GM19239 (cell line): ENCODE results near the gene ANO1.

Experiments
- DNase-seq: peaks from one replicate; pipeline ENCODE4 v3.0.0; 2011; ENCODE audit warnings: low spot score; ENCODE audit not compliant: insufficient read length
- FAIRE-seq: peaks from 2 replicates; lab custom pipeline; 2011; peaks lifted over from hg19 to GRCh38; lab: Jason Lieb, UNC

ANO1 gene

DNA sequence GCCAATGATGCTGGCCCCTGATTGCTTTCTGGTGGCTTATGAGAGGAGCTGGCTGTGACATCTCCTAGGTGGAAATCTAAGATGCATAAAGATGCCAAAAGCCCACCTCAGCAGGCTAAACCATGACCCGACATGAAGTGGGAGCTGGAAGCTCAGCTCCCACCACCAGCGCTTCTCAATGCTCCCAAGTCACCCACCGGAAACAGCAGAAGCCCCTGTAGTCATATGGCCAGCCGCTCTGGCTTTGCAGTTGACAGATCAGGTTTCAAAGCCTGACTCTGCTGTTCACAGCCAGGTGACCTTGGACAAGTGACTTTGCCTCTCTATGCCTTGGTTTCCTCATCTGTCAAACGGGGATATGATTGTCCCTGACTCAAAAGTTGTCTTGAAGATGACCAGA lies 29.1 kb upstream of the ANO1 start:
- DNase-seq = no peak
- no peak for FAIRE-seq

DNA sequence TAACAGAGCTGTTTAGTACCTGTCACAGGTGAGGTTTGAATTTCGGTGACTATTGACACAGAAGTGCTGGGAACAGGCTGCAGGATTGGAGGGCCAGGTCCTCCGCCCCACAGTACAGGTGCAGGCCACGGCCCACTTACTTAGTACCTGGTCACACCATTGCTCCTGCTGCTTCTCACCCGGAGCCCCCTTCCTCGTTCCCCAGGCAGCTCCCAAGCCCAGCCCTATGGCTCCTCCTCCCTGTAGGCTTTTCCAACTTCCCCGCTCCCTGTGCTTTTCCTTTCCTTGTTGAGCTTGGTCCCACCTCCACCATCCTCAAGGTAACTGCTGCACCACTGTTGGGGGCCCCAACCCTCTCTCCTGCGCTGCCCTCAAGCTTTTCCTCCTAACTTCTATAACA lies 27.9 kb upstream of the ANO1 start:
- FAIRE-seq = no peak
- DNase-seq = no peak

DNA sequence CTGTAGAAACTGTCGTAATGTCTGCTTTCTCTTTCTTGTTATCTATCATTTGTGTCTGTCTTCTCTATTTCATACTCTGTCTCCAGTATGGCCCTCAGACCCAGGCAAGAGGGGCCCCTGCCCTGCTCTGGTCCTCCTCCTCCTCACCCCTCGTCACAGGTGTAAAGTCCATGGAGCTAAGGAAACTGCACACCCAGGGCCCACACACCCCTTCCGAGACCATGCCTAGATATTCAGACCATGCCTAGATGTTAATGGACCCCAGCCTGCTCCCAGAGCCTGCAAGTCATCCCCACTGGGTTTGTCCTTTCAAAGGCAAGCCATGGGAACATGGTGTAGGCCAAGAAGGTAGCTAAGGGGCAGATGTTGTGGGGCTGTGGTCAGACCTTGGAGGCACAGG lies 24.1 kb upstream of the ANO1 start:
- DNase-seq (no peak), FAIRE-seq (no peak)

DNA sequence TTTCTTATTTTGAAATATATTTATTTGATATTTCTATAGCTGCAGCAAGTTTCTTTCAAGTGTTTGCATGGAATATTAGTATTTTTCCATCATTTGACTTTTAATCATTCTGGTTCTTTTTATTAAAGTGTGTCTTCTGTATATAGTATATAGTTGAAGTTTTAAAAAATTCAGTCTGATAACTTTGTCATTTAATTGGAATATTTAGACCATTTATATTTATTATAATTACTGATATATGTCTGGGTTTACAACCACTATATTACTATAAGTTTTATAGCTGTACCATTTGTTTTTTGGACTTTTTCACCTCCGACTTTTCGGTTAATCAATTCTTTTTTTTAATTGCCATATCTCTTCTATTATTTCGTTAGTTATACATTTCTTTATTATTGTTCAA lies 22.7 kb upstream of the ANO1 start:
- FAIRE-seq (no peak), DNase-seq (no peak)

DNA sequence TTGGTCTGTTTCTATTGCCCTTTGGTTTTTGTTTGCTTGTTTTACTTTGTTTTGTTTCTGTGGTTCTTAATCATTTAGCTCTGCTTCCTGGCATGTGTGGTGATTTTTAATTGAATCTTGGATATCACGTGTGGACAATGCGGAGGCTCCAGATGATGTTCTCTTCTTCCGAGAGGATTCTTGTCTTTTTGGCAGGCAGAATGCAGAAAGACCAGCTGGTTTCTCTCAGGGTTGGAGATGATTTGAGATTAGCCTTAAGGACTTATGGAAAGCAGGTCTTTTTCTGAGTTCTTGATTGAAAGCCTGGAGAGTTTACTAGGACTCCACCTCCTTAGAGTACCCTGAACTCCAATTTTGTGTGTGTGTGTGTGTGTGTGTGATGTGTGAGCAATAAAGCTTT lies 21.0 kb upstream of the ANO1 start:
- FAIRE-seq (no peak), DNase-seq (no peak)

DNA sequence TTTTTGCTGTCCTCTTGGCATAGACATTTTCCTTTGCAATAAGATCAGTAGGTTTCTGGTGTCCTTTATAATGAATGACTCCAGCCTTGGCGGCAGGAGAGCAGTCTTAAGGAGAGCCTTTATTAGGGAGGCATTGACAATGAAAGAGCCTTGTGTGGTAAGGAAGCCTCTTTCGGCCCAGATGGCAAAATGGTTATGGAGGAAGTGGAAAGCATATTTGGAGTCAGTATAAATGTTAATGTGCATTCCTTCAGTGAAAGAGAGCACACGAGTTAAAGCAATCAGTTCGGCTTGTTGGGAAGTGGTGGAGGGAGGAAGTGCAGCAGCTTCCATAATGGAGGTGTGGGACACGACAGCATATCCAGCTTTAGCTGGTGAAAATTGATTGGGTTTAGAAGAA lies 18.1 kb upstream of the ANO1 start:
- no peak for FAIRE-seq

DNA sequence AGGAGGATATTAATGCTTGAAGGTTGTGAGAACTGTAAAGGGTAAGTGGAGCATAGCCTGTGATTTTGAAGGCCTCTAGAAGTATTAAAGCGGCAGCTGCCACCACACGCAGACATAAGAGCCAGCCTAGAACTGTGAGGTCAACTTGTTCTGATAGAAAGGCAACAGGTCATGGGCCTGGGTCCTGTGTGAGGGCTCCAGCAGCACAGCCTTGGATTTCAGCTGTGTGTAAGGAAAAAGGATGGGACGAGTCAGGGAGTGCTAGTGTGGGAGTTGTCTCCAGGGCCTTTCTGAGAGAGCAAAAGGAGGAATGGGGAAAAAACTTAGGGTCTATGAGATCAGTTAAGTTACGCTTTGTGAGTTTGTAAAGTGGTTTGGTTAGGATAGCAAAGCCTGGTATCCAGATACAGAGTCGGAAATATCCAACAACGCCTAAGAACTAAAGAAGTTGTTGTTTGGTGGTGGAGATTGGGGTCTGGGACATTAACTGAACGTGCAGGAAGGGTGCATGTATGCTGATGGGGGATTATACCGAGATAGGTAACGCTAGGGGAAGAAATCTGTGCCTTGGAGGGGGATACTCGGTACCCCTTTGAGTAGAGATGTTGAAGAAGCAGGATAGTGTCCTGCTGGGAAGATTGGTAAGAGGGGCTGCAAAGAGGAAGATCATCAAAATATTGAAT lies 17.4 kb upstream of the ANO1 start:
- no peak for DNase-seq
- no peak for FAIRE-seq

More for the DNA sequence above, 18.1 kb upstream of the ANO1 start:
- DNase-seq = no peak

DNA sequence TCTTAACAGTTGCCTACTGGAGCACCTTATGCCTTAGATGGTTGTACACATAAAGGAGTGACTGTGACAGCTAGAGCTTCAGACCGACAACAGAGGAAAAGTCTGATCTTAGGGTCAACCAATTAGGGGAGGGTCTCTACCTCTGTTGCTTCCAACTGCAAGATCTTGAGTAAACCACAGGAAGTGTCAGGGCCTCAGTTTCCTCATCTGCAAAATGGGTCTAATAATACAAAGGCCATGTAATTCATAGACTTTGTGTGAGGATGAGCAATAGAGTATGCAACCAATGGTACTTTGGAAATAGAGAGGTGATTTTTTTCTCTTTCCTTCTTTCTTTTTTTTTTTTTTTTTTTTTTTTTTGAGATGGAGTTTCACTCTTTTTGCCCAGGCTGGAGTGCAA lies 16.4 kb upstream of the ANO1 start:
- DNase-seq = no peak
- no peak for FAIRE-seq

DNA sequence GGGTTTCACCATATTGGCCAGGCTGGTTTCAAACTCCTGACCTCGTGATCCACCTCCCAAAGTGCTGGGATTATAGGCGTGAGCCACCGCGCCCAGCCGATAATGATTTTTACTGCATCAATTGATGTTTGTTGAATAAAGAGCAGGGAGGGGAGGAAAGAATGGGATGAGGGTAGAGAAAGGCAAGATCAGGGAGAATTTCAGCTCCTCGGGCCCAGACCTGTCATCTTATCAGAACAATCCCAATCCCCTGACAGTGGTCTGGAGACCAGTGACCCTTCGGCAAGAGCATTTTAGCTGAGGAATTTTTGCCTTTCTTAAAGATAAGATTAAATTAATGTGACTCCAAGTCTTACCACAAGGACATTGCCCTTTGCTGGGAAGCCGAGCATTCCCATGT lies 15.0 kb upstream of the ANO1 start:
- FAIRE-seq (no peak), DNase-seq (no peak)

DNA sequence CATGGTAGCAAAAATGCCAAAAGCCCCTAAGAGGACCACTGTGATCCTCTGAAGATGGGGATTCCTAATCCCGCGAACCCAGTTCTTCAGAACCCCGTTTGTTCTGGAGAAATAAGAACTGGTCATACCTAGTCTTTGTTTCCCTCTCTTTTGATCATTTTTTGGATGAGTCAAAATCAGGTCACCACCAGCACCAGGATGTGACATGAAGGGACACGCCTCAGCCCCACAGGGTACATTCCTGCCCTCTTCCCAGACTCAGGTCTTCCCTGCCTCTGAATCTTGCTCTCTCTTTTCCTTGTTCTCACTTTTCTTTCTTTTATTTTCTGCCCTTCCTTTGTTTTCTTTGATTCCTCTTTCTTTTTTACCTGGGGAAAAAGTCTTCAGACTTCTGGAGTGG lies 14.6 kb upstream of the ANO1 start:
- FAIRE-seq (no peak), DNase-seq (no peak)

DNA sequence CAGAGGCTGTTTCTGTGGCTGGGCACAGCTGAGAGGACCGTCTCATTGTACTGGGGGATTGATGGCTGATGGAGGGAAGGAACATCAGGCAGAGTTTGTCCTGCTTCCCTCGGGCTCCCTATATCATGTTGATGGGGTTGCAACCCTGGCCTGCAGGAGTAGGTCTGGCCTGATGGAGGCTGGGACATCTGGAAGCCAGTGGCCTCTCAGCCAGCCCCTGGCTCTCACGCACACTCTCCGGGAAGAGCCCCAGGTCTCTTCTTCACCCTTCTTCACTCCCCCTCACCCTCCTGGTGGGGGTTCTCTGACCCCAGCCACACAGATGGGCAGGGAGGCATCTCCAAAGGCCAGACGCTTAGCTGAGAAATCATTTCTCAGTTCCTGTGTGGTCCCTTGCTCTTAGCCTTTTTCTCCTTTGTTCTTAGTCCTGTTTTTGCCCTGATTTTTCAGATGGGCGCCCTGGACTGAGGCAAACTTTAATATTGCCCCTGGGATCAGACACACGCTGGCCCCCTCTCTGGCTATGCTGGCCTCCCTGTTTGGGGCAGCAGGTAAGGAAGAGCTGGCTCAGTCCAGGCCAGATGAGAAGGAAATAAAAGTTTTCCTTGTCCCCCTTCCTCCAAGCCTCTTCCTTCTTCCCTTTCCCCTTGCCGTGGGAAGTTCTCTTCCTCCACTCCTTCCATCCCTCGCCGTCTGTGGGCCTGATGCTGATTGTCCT lies 13.9 kb upstream of the ANO1 start:
- DNase-seq = no peak

DNA sequence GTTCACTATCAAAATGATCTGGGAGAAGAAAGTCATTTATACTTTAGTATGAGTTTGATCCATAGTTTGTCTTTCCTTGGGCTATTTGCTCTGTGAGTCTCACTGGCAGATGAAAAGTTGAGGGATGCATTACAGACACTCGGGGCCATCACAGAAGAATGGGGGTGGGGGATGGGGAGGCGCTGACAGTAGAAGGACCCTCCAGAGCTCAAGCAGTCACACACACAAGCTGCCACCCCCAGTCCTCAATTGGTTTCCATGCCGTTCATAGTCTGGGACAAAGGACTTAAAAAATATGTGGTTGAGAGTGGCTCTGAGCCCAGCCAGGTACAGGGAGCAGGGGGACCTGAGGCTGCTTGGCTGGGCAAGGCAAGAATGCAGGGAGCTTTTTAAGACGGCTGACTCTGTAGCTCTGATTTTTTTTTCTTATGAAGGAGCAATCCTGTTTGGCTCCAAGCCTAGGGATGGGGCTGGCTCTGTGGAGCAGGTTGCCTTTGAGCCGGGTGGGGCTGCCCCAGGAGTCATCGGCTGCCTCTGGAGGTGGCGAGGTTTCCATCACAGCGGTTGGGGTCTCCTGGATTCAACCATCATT lies 13.3 kb upstream of the ANO1 start:
- FAIRE-seq (no peak), DNase-seq (no peak)

More for the DNA sequence above, 13.9 kb upstream of the ANO1 start:
- FAIRE-seq = no peak

DNA sequence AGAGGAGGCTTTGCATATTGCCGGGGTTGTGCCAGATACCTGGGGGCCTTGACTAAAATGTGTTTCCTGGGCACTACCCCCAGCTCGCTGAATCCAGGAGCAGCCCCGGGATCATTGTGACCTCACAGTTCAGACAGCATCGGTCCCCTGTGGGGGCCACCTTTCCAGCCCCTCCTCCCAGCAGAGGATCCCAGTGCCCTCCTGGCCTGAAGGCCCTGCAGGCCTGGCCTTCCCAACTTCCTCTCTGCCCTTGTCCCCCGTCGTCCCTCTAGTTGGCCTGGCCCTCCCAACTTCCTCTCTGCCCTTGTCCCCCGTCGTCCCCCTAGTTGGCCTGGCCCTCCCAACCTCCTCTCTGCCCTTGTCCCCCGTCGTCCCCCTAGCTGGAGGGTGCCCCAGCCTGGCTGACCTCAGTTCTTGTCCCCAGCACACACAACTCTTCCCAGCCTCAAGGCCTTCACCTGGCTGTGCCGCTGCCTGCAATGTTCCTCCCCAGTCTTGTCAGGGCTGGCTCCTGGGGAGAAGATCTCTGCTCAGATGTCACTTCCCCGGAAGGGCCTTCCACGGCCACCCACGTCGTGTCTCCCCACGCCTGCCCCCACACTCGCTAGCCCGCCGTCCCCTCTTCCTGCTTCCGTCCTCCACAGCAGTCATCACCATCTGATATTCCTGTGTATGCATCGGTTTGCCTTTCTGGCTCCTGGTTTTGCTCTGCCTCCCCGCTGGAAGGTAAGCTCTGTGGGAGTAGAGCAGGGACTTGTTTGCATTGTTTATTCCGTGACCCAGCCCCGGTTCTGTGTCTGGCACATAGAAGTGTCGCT lies 12.6 kb upstream of the ANO1 start:
- DNase-seq (no peak), FAIRE-seq (no peak)

DNA sequence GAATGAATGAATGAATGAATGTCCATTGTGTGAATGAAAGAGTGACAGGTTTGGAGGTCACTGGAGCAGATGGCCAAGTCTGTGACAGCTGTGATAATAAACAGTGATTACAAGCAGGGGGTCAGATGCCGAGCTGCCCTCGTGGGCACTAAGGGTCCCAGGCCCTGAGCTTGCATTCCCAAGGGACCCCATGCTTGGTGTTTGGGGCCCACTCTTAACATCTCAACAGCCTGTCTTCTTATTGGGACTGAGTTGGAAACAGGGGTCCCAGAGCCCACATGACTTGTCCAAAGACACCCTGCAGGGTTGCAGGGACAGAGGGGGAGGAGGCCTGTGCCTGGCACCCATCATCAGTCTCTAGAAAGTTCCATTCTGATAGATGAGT lies 12.0 kb upstream of the ANO1 start:
- DNase-seq = no peak
- no peak for FAIRE-seq

DNA sequence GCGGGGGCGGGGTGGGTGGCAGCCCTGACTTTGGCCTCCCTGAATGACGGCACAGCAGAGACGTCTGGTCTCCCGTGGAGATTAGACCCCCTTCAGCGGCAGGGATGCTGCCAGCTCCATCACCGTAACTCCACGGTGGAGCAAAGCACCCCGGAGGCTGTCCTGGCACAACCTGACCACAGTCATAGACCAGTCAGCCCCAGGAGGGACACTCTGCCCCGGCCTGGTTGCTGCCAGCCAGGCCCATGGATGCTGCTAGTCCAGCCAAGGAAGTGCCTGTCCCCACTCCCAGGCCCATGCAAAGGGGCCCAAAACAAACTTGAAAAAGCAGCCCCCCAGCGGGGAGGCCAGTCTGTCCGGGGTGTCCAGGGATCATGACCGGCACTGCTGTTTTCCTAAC lies 11.5 kb upstream of the ANO1 start:
- FAIRE-seq (no peak), DNase-seq (no peak)

DNA sequence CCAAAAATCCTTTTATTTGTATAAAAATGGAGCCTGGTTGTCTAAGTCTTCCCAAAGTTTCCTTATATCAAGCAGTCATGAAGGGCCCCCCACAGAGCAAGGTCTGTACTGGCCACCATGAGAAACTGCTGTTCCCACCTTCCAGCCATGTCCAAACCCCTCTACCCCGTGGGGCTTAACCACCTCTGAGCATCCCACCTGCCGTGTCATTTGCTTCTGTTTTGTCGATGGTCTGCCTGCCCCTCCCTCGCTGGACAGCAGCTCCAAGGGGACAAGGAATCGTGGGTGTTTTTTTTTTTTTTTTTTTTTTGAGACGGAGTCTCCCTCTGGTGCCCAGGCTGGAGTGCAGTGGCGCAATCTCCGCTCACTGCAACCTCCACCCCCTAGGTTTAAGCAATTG lies 11.1 kb upstream of the ANO1 start:
- FAIRE-seq (no peak), DNase-seq (no peak)

DNA sequence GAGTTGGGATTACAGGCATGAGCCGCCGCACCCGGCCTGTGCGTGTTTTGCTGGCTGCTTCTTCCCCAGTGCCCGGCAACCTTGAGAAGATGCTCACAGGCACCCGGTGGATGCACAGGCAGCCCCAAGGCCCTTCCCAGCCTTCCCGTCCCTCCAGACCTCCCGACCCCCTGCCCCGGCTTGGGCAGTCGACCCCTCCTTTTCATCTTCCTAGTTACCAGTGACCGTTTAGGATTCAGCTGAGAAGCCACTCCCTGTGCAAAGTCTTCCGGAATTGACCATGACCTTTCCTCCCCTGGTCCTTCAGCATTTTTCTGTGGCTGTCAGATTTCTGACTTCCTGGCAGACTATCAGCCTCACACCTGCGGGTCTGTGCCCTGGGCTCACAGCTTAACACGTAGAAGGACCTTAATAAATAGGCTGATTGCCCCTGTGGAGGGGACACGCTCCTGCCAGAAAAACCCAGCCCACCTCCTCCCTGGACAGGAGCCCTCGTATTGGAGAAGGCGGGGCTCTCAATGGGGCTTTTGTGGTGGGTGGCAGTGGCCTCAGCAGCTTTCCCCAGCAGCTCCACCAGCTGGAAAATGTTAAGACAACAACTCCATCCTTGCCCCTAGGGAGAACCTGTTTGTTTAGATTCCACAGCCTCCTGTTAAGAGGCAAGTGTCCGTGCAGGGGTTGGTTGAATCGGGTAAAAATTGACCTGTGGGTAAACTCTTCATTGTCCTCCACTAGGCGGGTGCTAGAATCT lies 10.4 kb upstream of the ANO1 start:
- FAIRE-seq (no peak), DNase-seq (no peak)

DNA sequence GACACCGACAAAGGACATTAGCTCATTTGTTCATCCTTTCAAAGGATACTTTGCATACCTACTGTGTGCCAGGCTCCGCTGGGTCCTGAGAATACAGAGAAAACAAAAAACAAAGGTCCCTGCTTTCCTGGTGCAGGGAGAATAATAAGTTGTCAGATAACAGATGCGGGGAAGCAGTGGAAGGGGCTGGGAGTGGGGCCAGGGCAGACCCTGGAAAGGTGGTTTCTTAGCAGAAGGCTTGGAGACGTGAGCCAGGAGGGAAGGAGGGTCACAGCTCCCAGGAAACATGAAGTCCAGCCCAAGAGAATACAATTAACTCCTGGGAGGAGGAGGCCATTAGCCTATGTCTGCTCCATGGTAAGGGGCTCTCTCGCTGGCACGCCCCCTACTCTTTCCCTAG lies 9.8 kb upstream of the ANO1 start:
- FAIRE-seq (no peak), DNase-seq (no peak)

DNA sequence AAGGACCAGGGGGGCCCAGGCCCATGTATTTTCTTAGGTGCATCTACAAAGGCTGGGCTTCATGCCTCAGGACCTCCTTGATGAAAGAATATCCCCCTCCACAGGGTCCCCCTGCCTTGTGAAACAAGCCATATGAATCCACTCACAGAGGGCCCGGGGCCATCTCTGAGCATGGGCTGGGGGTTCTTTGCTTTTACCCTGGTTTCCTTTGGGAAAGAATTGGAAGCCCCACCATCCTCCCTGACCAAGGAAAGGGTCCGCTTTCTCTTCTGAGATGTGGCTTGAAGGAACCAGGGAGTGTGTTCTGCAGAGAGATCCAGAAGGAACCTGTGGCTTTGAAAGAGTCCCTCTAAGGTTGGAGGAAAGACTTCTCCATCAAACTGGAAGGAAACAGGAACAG lies 9.2 kb upstream of the ANO1 start:
- FAIRE-seq (no peak), DNase-seq (no peak)

DNA sequence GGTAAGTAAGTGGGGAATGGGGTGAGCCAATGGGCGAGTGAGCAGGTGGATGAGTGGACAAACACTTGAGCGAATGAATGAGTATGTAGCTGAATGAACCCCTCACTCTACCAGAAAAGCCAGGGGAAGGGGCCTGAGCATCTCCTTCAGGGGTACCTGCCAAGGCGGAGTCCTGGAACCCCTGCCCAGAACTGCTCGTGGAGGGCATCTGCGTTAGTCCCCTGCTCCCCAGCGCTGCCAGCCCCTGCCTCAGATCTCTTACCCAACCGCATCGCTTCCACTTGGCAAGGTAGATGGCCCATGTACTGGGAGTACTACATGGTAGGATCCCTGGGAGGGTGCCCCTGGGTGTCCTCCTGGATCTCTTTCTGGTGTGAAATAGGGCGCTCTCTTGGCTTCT lies 7.4 kb upstream of the ANO1 start:
- FAIRE-seq = no peak
- DNase-seq = no peak
